Psoas muscle (tissue), 8 donors: ENCODE results near the gene GNA12. TPM values are rescaled to one million over a fixed set of nuclear protein-coding genes. Genes with fewer than 3 reads are reported as not detected.

Experiments used
- ATAC-seq, 4 donors: fragments of 200-7000 bp; cut with Tn5 transposase; one replicate each; pipeline ENCODE4 v1.9.1; 2020; ENCODE audit warnings: moderate library complexity in 3 of 4, mild to moderate bottlenecking in 2 of 4
- DNase-seq, 2 donors: peaks; one replicate each; pipeline ENCODE4 v3.0.0-alpha.2; 2020
- H3K27ac ChIP-seq: fragments of 200-600 bp; one replicate; pipeline ENCODE4 v1.8.0; 2022
- H3K27me3 ChIP-seq, 3 donors: fragments of 200-600 bp in 1 of 3; one replicate each; pipeline versions ENCODE4 v1.6.1 to v1.8.0; 2013 to 2022; ENCODE audit warnings: low read length in 2 of 3, mild to moderate bottlenecking in 2 of 3, moderate library complexity in 1 of 3; ENCODE audit not compliant: insufficient read depth in 3 of 3
- H3K36me3 ChIP-seq, 2 donors: fragments of 200-600 bp in 1 of 2; one replicate each; pipeline versions ENCODE4 v1.6.1 to v1.8.0; 2013 to 2022; ENCODE audit warnings: low read depth in 1 of 2, mild to moderate bottlenecking in 1 of 2, moderate library complexity in 1 of 2; ENCODE audit not compliant: insufficient read depth in 1 of 2
- H3K4me1 ChIP-seq: fragments of 200-600 bp; one replicate; pipeline ENCODE4 v1.8.0; 2022
- H3K4me3 ChIP-seq: fragments of 200-600 bp; one replicate; pipeline ENCODE4 v1.8.0; 2022; ENCODE audit warnings: mild to moderate bottlenecking
- H3K9me3 ChIP-seq: fragments of 200-600 bp; one replicate; pipeline ENCODE4 v1.8.0; 2022
- WGBS, 3 donors: extraction: QIAGEN DNeasy Blood & Tissue Kit; methylation state at CpG; one replicate each; pipeline versions ENCODE4 v1.1.6 to v1.1.7; 2013; 5-methylcytosine and 5-hydroxymethylcytosine counted together
- intact Hi-C, 2 donors: fragments of 100-400 bp; cut with DNase I; formaldehyde crosslinking; loops; one replicate each; pipeline versions ENCODE4 v1.11.0 to v1.14.2; 2022
- polyA plus RNA-seq, 3 donors: library from polyadenylated mRNA; stranded (reverse); fragments of 200-250 nt; gene quantifications; one replicate each; pipeline ENCODE4 v1.2.3, GENCODE V29; 2013
- total RNA-seq, 4 donors: library from RNA; stranded (reverse); fragmentation: NEBNext Ultra II Directional in 2 of 4; extraction: Animal tissue kit (Norgen Biotek cat#: 25700) in 2 of 4; gene quantifications; one replicate each; pipeline versions ENCODE4 v1.2.1 to v1.2.4, GENCODE V29; 2021 to 2023
- TF ChIP-seq, protein P1 (sequence below): fragments of 200-600 bp; IDR thresholded peaks from one replicate; pipeline ENCODE4 v1.8.0; 2022; ENCODE audit warnings: antibody characterized with exemption
- donor health status: healthy with polysubstance abuse.
- donor health status: DM: no; HTN: no; CAD: no; lungs with moderate emphysema.
- donor health status: Bipolar disorder and iron deficiency.
- donor health status: healthy.
- donor health status: DM: yes; HTN: yes; CAD: no.
- donor health status: DM: no; HTN: no; CAD: no.
- donor health status: DM: no; HTN: no; CAD: no.
- donor health status: DM: yes; HTN: yes; CAD: no.

The GNA12 gene
- total and polyA plus RNA-seq, 7 donors = 7.1 to 20.2 (median 15.4) TPM

- H3K4me1 ChIP-seq = peaks cover 10% of the 10 kb centered on the region
- TF ChIP-seq, protein P1, sequence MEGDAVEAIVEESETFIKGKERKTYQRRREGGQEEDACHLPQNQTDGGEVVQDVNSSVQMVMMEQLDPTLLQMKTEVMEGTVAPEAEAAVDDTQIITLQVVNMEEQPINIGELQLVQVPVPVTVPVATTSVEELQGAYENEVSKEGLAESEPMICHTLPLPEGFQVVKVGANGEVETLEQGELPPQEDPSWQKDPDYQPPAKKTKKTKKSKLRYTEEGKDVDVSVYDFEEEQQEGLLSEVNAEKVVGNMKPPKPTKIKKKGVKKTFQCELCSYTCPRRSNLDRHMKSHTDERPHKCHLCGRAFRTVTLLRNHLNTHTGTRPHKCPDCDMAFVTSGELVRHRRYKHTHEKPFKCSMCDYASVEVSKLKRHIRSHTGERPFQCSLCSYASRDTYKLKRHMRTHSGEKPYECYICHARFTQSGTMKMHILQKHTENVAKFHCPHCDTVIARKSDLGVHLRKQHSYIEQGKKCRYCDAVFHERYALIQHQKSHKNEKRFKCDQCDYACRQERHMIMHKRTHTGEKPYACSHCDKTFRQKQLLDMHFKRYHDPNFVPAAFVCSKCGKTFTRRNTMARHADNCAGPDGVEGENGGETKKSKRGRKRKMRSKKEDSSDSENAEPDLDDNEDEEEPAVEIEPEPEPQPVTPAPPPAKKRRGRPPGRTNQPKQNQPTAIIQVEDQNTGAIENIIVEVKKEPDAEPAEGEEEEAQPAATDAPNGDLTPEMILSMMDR = no peak
- WGBS, 3 donors = 72 to 86% (median 80%) methylated on average over 21 of the region's 21 CpGs
- no peaks in the 10 kb centered on the region for H3K9me3 ChIP-seq
- DNase-seq (no peak), ATAC-seq (no peak)
- H3K36me3 ChIP-seq = no peaks in the 10 kb centered on the region
- no peak overlapping the region for H3K27ac ChIP-seq
- H3K27me3 ChIP-seq = no peaks in the 10 kb centered on the region
- intact Hi-C loops = no loop called here
- H3K4me3 ChIP-seq = no peak overlapping the region
These were observed 36.0 kb downstream of the GNA12 start for GRCh38 chr7:2807845-2808772.

DNA sequence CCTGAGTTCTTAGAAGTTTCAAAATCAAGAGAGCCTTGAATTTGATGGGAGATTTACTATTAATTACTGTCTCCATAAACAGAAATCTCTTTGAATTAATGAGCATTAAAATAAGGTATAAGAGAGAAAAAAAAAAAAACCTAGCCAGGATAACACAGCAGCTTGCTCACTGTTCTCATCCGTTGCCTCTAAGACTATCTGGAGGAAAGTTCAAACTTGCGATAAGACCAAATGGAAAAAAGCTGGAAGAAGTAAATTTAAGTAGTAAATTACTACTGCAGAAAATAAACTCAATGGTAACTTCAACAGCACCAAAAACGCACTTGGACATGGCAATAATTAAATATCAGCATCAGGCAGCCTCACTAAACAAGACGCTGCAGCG, 36.7 kb downstream of the GNA12 start:
- DNase-seq = no peak
- Histone ChIP-seq H3K27me3 (no peaks in the 10 kb centered on the region), H3K9me3 (no peaks in the 10 kb centered on the region), H3K4me3 (no peak overlapping the region), H3K36me3 (no peaks in the 10 kb centered on the region), H3K4me1 (peaks cover 10% of the 10 kb centered on the region), H3K27ac (no peak overlapping the region)
- intact Hi-C loops = no loop called here
- TF ChIP-seq, protein P1 = no peak
- 61 to 89% (median 83%) methylated on average over 5 of the region's 5 CpGs for WGBS, 3 donors
- ATAC-seq = no peak

DNA sequence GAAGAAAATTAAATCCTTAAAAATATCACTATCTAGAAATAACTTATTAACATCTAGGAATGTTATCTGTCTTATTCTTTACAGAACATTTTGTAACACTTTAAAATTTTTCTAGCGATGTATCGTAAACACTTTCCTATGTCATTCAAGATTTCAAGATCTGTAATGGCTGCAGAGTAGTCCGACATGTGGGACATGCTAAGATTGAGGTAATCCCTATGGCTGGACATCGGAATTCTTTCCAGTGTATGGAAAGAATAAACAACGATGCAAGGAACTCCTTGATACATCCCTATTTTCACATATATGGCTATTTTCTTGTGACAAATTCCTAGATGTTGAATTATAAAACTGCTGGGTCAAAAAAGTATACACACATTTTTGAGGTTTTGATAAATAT, 37.5 kb downstream of the GNA12 start:
- 95 to 98% (median 95%) methylated on average over 5 of the region's 5 CpGs for WGBS, 3 donors
- H3K27me3 ChIP-seq = no peaks in the 10 kb centered on the region
- ATAC-seq (no peak), DNase-seq (no peak)
- peaks cover 11% of the 10 kb centered on the region for H3K4me1 ChIP-seq
- H3K36me3 ChIP-seq = no peaks in the 10 kb centered on the region
- H3K9me3 ChIP-seq = no peaks in the 10 kb centered on the region
- TF ChIP-seq, protein P1 = no peak
- H3K27ac ChIP-seq = no peak overlapping the region
- intact Hi-C loops = no loop called here
- H3K4me3 ChIP-seq = no peak overlapping the region

GRCh38 chr7:2805213-2805944, 38.7 kb downstream of the GNA12 start:
- DNase-seq = no peak
- Histone ChIP-seq H3K36me3 (no peaks in the 10 kb centered on the region), H3K4me1 (peaks cover 4% of the 10 kb centered on the region), H3K9me3 (no peaks in the 10 kb centered on the region), H3K27ac (no peak overlapping the region), H3K27me3 (no peaks in the 10 kb centered on the region), H3K4me3 (no peak overlapping the region)
- WGBS, 3 donors = 90 to 97% (median 95%) methylated on average over 18 of the region's 18 CpGs
- intact Hi-C loops = no loop called here
- TF ChIP-seq, protein P1 = no peak
- ATAC-seq = no peak
